Measurements from ENCODE around the gene AQR. TPM values are rescaled to one million over a fixed set of nuclear protein-coding genes. Genes with fewer than 3 reads are reported as not detected.

The AQR gene
- 10 to 100 TPM; 35.3 to 48.6 (median 36.3) TPM for total RNA-seq
- 42.0 TPM for total RNA-seq (2013)
- total RNA-seq: 91.4 to 194 (median 149) reads per million in 29 experiments

GRCh38 chr15:34969340-34970097 is at the start of gene AQR:
Gene AQR (minus strand): TSS chr15:34969742. CDS start chr15:34969613, 129 bp downstream.
- no peaks in the 10 kb centered on the region for H3K27me3 Mint-ChIP-seq
- H3K4me1 Mint-ChIP-seq: peaks cover 44 to 52% (median 49%) of the 10 kb centered on the region in 3 donors
- ATAC-seq (replicated peaks in 1 of 4) (peak; percentile 97 to 99 (median 97)), DNase-seq (peak; percentile 80 to 94 (median 88))
- peak within 1 kb of the TSS; percentile 95 to 97 for H3K27ac Mint-ChIP-seq
- CTCF ChIA-PET: interaction anchor here (0.5 to 2.3 kb wide), 10 partner anchors 13 to 1753 kb away, joined by 3 to 65 read pairs (median 4); partner anchors contain the start of gene ZNF770 (in 2 of the 2)
- H3K4me3 Mint-ChIP-seq: peak within 1 kb of the TSS; percentile 99 to 100 (median 100)
- H3K27ac ChIP-seq (ENCODE audit: low read length): peak within 1 kb of the TSS; percentile 64
- 0% methylated on average over 36 of the region's 44 CpGs for WGBS (ENCODE audit: insufficient coverage)
- H3K36me3 Mint-ChIP-seq: peaks cover 14% of the 10 kb centered on the region
- POLR2A ChIA-PET: interaction anchor here (1.0 to 1.5 kb wide), 3 partner anchors 17 to 19 kb away, joined by 5 to 23 read pairs (median 7); partner anchors contain the start of gene ZNF770 (in 2 of the 2)
- H3K36me3 ChIP-seq (ENCODE audit: control insufficient read depth in 2 of 2, extremely low read depth in 1 of 2, insufficient read depth in 1 of 2, low read length in 1 of 2): peaks cover 0 to 2% of the 10 kb centered on the region in 2 donors
- peak within 1 kb of the TSS; percentile 94 to 97 for H3K4me3 ChIP-seq (ENCODE audit: control insufficient read depth in 1 of 2, extremely low read depth in 1 of 2, low read length in 1 of 2)
- no peaks in the 10 kb centered on the region for H3K9me3 ChIP-seq
- H3K4me1 ChIP-seq (ENCODE audit: control insufficient read depth in 1 of 2, extremely low read depth in 1 of 2, insufficient read depth in 2 of 2, low read length in 2 of 2): peaks cover 9 to 27% of the 10 kb centered on the region in 2 experiments
- no peaks in the 10 kb centered on the region for H3K9me3 Mint-ChIP-seq
- H3K27me3 ChIP-seq (replicated peaks in 1 of 2; ENCODE audit: control insufficient read depth in 2 of 2, extremely low read depth in 1 of 2, insufficient read depth in 2 of 2, low read length in 1 of 2): no peaks in the 10 kb centered on the region

- CTCF ChIA-PET: interaction anchor here in 1 of 2 donors (0.6 kb wide), 1 partner anchor 258 kb away, joined by 3 read pairs; no protein-coding TSS in a partner anchor
- H3K4me1 Mint-ChIP-seq: no peaks in the 10 kb centered on the region
Measured at GRCh38 chr15:35014241-35014640, 44.7 kb upstream of the AQR start.

GRCh38 chr15:35013370-35013769 is 43.8 kb upstream of the AQR start:
- ChIA-PET POLR2A (no interaction called here), CTCF (no interaction called here)
- Mint-ChIP-seq H3K27me3 (peaks cover 0 to 10% of the 10 kb centered on the region in 2 donors), H3K4me3 (no peak overlapping the region), H3K4me1 (no peaks in the 10 kb centered on the region), H3K9me3 (no peaks in the 10 kb centered on the region), H3K27ac (no peak overlapping the region), H3K36me3 (no peaks in the 10 kb centered on the region)
- 60% methylated on average over 1 of the region's 4 CpGs for WGBS (ENCODE audit: insufficient coverage)
- Histone ChIP-seq H3K27ac (ENCODE audit: low read length) (no peak overlapping the region), H3K4me1 (ENCODE audit: control insufficient read depth in 1 of 2, extremely low read depth in 1 of 2, insufficient read depth in 2 of 2, low read length in 2 of 2) (no peaks in the 10 kb centered on the region), H3K27me3 (replicated peaks in 1 of 2; ENCODE audit: control insufficient read depth in 2 of 2, extremely low read depth in 1 of 2, insufficient read depth in 2 of 2, low read length in 1 of 2) (peaks cover 0 to 2% of the 10 kb centered on the region in 2 experiments), H3K36me3 (ENCODE audit: control insufficient read depth in 2 of 2, extremely low read depth in 1 of 2, insufficient read depth in 1 of 2, low read length in 1 of 2) (no peaks in the 10 kb centered on the region), H3K4me3 (ENCODE audit: control insufficient read depth in 1 of 2, extremely low read depth in 1 of 2, low read length in 1 of 2) (no peak overlapping the region), H3K9me3 (no peaks in the 10 kb centered on the region)
- ATAC-seq (replicated peaks in 1 of 4) (no peak), DNase-seq (no peak)

More at GRCh38 chr15:35014241-35014640, 44.7 kb upstream of the AQR start:
- Mint-ChIP-seq H3K4me3 (no peak overlapping the region), H3K36me3 (no peaks in the 10 kb centered on the region), H3K27me3 (peaks cover 0 to 10% of the 10 kb centered on the region in 2 donors), H3K27ac (no peak overlapping the region), H3K9me3 (no peaks in the 10 kb centered on the region)
- Histone ChIP-seq H3K4me3 (ENCODE audit: control insufficient read depth in 1 of 2, extremely low read depth in 1 of 2, low read length in 1 of 2) (no peak overlapping the region), H3K27me3 (replicated peaks in 1 of 2; ENCODE audit: control insufficient read depth in 2 of 2, extremely low read depth in 1 of 2, insufficient read depth in 2 of 2, low read length in 1 of 2) (peaks cover 0 to 2% of the 10 kb centered on the region in 2 experiments), H3K27ac (ENCODE audit: low read length) (no peak overlapping the region), H3K36me3 (ENCODE audit: control insufficient read depth in 2 of 2, extremely low read depth in 1 of 2, insufficient read depth in 1 of 2, low read length in 1 of 2) (no peaks in the 10 kb centered on the region), H3K4me1 (ENCODE audit: control insufficient read depth in 1 of 2, extremely low read depth in 1 of 2, insufficient read depth in 2 of 2, low read length in 2 of 2) (no peaks in the 10 kb centered on the region), H3K9me3 (no peaks in the 10 kb centered on the region)
- no peak for DNase-seq
- POLR2A ChIA-PET: interaction anchor here in 1 of 2 donors (0.6 kb wide), 1 partner anchor 1866 kb away, joined by 6 read pairs; no protein-coding TSS in a partner anchor
- no peak for ATAC-seq (replicated peaks in 1 of 4)

DNA sequence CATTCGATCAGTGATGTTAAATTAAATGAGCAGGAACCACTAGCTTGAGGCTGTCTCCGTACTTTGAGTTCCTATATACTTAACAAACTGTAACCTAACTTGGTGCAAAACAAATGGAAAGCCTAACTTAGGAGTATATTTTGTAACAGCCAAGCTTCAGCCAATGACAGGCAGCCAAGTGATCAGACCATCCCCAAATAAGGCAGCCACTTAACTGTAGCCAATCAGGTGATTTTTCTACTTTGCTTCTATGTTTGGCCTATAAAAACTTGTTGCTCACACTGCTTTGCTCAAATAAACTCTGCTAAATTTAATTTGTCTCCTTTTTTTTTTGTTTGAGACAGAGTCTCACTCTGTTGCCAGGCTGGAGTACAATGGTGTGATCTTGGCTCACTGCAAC is 37.9 kb upstream of the AQR start:
- no peak overlapping the region for H3K27ac Mint-ChIP-seq
- H3K36me3 Mint-ChIP-seq: no peaks in the 10 kb centered on the region
- no peak overlapping the region for H3K4me3 Mint-ChIP-seq
- Histone ChIP-seq H3K27ac (ENCODE audit: low read length) (no peak overlapping the region), H3K9me3 (no peaks in the 10 kb centered on the region), H3K4me1 (ENCODE audit: control insufficient read depth in 1 of 2, extremely low read depth in 1 of 2, insufficient read depth in 2 of 2, low read length in 2 of 2) (no peaks in the 10 kb centered on the region), H3K27me3 (replicated peaks in 1 of 2; ENCODE audit: control insufficient read depth in 2 of 2, extremely low read depth in 1 of 2, insufficient read depth in 2 of 2, low read length in 1 of 2) (peaks cover 0 to 2% of the 10 kb centered on the region in 2 experiments), H3K4me3 (ENCODE audit: control insufficient read depth in 1 of 2, extremely low read depth in 1 of 2, low read length in 1 of 2) (no peak overlapping the region), H3K36me3 (ENCODE audit: control insufficient read depth in 2 of 2, extremely low read depth in 1 of 2, insufficient read depth in 1 of 2, low read length in 1 of 2) (no peaks in the 10 kb centered on the region)
- CTCF ChIA-PET: no interaction called here
- DNase-seq (no peak), ATAC-seq (replicated peaks in 1 of 4) (no peak)
- no peaks in the 10 kb centered on the region for H3K9me3 Mint-ChIP-seq
- POLR2A ChIA-PET: no interaction called here
- H3K27me3 Mint-ChIP-seq: peaks cover 0 to 8% of the 10 kb centered on the region in 2 donors
- no CpG with 5 or more reads among the region's 2 CpGs for WGBS (ENCODE audit: insufficient coverage)
- no peaks in the 10 kb centered on the region for H3K4me1 Mint-ChIP-seq

- Mint-ChIP-seq H3K27me3 (peaks cover 0 to 2% of the 10 kb centered on the region in 2 donors), H3K4me3 (no peak overlapping the region), H3K27ac (no peak overlapping the region), H3K4me1 (no peaks in the 10 kb centered on the region), H3K9me3 (no peaks in the 10 kb centered on the region), H3K36me3 (no peaks in the 10 kb centered on the region)
- no peaks in the 10 kb centered on the region for H3K27me3 ChIP-seq (replicated peaks in 1 of 2; ENCODE audit: control insufficient read depth in 2 of 2, extremely low read depth in 1 of 2, insufficient read depth in 2 of 2, low read length in 1 of 2)
- ChIA-PET POLR2A (interaction anchor here in 1 of 2 donors (0.5 kb wide), 1 partner anchor 297 kb away, joined by 4 read pairs; no protein-coding TSS in a partner anchor), CTCF (no interaction called here)
- H3K4me1 ChIP-seq (ENCODE audit: control insufficient read depth in 1 of 2, extremely low read depth in 1 of 2, insufficient read depth in 2 of 2, low read length in 2 of 2): no peaks in the 10 kb centered on the region
- no peaks in the 10 kb centered on the region for H3K9me3 ChIP-seq
- DNase-seq (no peak), ATAC-seq (replicated peaks in 1 of 4) (no peak)
- 60% methylated on average over 1 of the region's 6 CpGs for WGBS (ENCODE audit: insufficient coverage)
- H3K4me3 ChIP-seq (ENCODE audit: control insufficient read depth in 1 of 2, extremely low read depth in 1 of 2, low read length in 1 of 2): no peak overlapping the region
- no peak overlapping the region for H3K27ac ChIP-seq (ENCODE audit: low read length)
- H3K36me3 ChIP-seq (ENCODE audit: control insufficient read depth in 2 of 2, extremely low read depth in 1 of 2, insufficient read depth in 1 of 2, low read length in 1 of 2): no peaks in the 10 kb centered on the region
Measured at GRCh38 chr15:35005933-35006332, 36.4 kb upstream of the AQR start.

GRCh38 chr15:35003928-35004327 is 34.4 kb upstream of the AQR start:
- no peaks in the 10 kb centered on the region for H3K9me3 Mint-ChIP-seq
- peaks cover 0 to 2% of the 10 kb centered on the region in 2 donors for H3K27me3 Mint-ChIP-seq
- H3K36me3 Mint-ChIP-seq: no peaks in the 10 kb centered on the region
- ATAC-seq (replicated peaks in 1 of 4) (no peak), DNase-seq (no peak)
- ChIA-PET POLR2A (no interaction called here), CTCF (interaction anchor here in 1 of 2 donors (0.9 kb wide), 1 partner anchor 1546 kb away, joined by 3 read pairs; no protein-coding TSS in a partner anchor)
- no peaks in the 10 kb centered on the region for H3K27me3 ChIP-seq (replicated peaks in 1 of 2; ENCODE audit: control insufficient read depth in 2 of 2, extremely low read depth in 1 of 2, insufficient read depth in 2 of 2, low read length in 1 of 2)
- no peaks in the 10 kb centered on the region for H3K9me3 ChIP-seq
- H3K4me1 ChIP-seq (ENCODE audit: control insufficient read depth in 1 of 2, extremely low read depth in 1 of 2, insufficient read depth in 2 of 2, low read length in 2 of 2): no peaks in the 10 kb centered on the region
- no peak overlapping the region for H3K27ac ChIP-seq (ENCODE audit: low read length)
- no peak overlapping the region for H3K4me3 Mint-ChIP-seq
- H3K4me1 Mint-ChIP-seq: no peaks in the 10 kb centered on the region
- H3K36me3 ChIP-seq (ENCODE audit: control insufficient read depth in 2 of 2, extremely low read depth in 1 of 2, insufficient read depth in 1 of 2, low read length in 1 of 2): no peaks in the 10 kb centered on the region
- H3K4me3 ChIP-seq (ENCODE audit: control insufficient read depth in 1 of 2, extremely low read depth in 1 of 2, low read length in 1 of 2): no peak overlapping the region
- WGBS (ENCODE audit: insufficient coverage): no CpG with 5 or more reads among the region's 3 CpGs
- no peak overlapping the region for H3K27ac Mint-ChIP-seq

All from T-cell (primary cell).